HCT116 (cell line): ENCODE measurements around the gene CNDP2. TPM values are rescaled to one million over a fixed set of nuclear protein-coding genes. Genes with fewer than 3 reads are reported as not detected.

Experiments
- ATAC-seq: fragments of 200-7000 bp; cut with Tn5 transposase; 2 replicates; pipeline ENCODE4 v1.9.1; 2020; ENCODE audit warnings: mild to moderate bottlenecking, moderate library complexity
- BruUV-seq: library from RNA; stranded (reverse); fragments of 400-500 nt; replicated peaks from 2 replicates; lab custom pipeline; 2021; lab: Mats Ljungman, UMichigan
- CTCF ChIA-PET: fragments of 300-600 bp; sonication (Branson Sonifier 250); formaldehyde crosslinking; loops from one replicate; lab custom pipeline; 2021; ENCODE audit warnings: antibody characterized with exemption; lab: Charles Lee
- POLR2A ChIA-PET: fragments of 300-600, 350-600 bp; sonication (Branson Sonifier 250); formaldehyde crosslinking; loops from one replicate; lab custom pipeline; 2021; ENCODE audit warnings: antibody characterized with exemption; lab: Charles Lee
- RAD21 ChIA-PET, 2 experiments: fragments of 300-600 bp; sonication (Branson Sonifier 250); formaldehyde crosslinking; loops; one replicate each; lab custom pipeline; 2023; ENCODE audit warnings: low total read pairs in 2 of 2; ENCODE audit not compliant: uncharacterized antibody in 2 of 2, unreplicated experiment in 2 of 2, low non-redundant PET in 1 of 2; lab: Charles Lee
- DNase-seq: peaks from one replicate; pipeline ENCODE4 v3.0.0-alpha.2; 2010; ENCODE audit warnings: low read depth, low spot score
- H2AFZ ChIP-seq: fragments of 200-600 bp; shearing (Covaris generic), sonication (generic); 2 replicates; pipeline ENCODE4 v1.6.1; 2017; ENCODE audit warnings: low read depth, mixed run types, mixed read lengths, antibody characterized with exemption, low read length; ENCODE audit not compliant: poor library complexity, severe bottlenecking
- H3K27ac ChIP-seq: 2 replicates; pipeline ENCODE4 v1.5.1; 2012; ENCODE audit warnings: low read depth, low read length
- H3K27me3 ChIP-seq: fragments of 200-600 bp; sonication (generic); 2 replicates; pipeline ENCODE4 v1.6.1; 2016; ENCODE audit warnings: mixed run types, low read length, mixed read lengths; ENCODE audit not compliant: insufficient read depth
- H3K36me3 ChIP-seq, 2 experiments: fragments of 200-500 bp in 1 of 2; fragments of 200-600 bp in 1 of 2; sonication (Bioruptor generic) in 1 of 2; sonication (generic) in 1 of 2; 2 replicates each; pipeline versions ENCODE4 v1.5.1 to v1.6.1; 2014 to 2016; ENCODE audit warnings: low read length in 2 of 2, inconsistent platforms in 1 of 2, mixed read lengths in 1 of 2, mixed run types in 1 of 2; ENCODE audit not compliant: insufficient read depth in 2 of 2, control insufficient read depth in 1 of 2
- H3K4me1 ChIP-seq, 2 experiments: fragments of 200-600 bp in 1 of 2; sonication (generic) in 1 of 2; 2 replicates each; pipeline versions ENCODE4 v1.5.1 to v1.6.1; 2012 to 2017; ENCODE audit warnings: low read length in 2 of 2, inconsistent platforms in 1 of 2, mild to moderate bottlenecking in 1 of 2, mixed read lengths in 1 of 2, mixed run types in 1 of 2, moderate library complexity in 1 of 2; ENCODE audit not compliant: insufficient read depth in 2 of 2, control insufficient read depth in 1 of 2
- H3K4me2 ChIP-seq: fragments of 200-600 bp; sonication (generic); 2 replicates; pipeline ENCODE4 v1.6.1; 2017; ENCODE audit warnings: mixed run types, low read length, mixed read lengths
- H3K4me3 ChIP-seq, 2 experiments: fragments of 200-600 bp in 1 of 2; sonication (generic) in 1 of 2; replicated peaks in 1 of 2; 2 replicates each; pipeline ENCODE4 v1.5.1; 2011 to 2016; ENCODE audit warnings: low read length in 2 of 2, control low read depth in 1 of 2, low read depth in 1 of 2, mild to moderate bottlenecking in 1 of 2, mixed read lengths in 1 of 2, mixed run types in 1 of 2
- H3K79me2 ChIP-seq: fragments of 200-600 bp; sonication (generic); 2 replicates; pipeline ENCODE4 v1.6.1; 2017; ENCODE audit warnings: mild to moderate bottlenecking, mixed run types, low read length, moderate library complexity, mixed read lengths; ENCODE audit not compliant: insufficient read depth
- H3K9ac ChIP-seq: fragments of 200-600 bp; sonication (generic); 2 replicates; pipeline ENCODE4 v1.6.1; 2016; ENCODE audit warnings: low read length, mixed read lengths
- H3K9me2 ChIP-seq: fragments of 200-600 bp; sonication (generic), shearing (Covaris generic); 2 replicates; pipeline ENCODE4 v1.6.1; 2017; ENCODE audit warnings: mixed run types, mild to moderate bottlenecking, moderate library complexity; ENCODE audit not compliant: insufficient read depth
- H3K9me3 ChIP-seq, 2 experiments: fragments of 200-500 bp in 1 of 2; fragments of 200-600 bp in 1 of 2; sonication (Bioruptor generic) in 1 of 2; sonication (generic) in 1 of 2; 2 replicates each; pipeline ENCODE4 v1.6.1; 2014 to 2017; ENCODE audit warnings: low read length in 2 of 2, mixed read lengths in 2 of 2, inconsistent platforms in 1 of 2, low read depth in 1 of 2, mild to moderate bottlenecking in 1 of 2, mixed run types in 1 of 2, moderate library complexity in 1 of 2; ENCODE audit not compliant: control insufficient read depth in 1 of 2, insufficient read depth in 1 of 2
- H4K20me1 ChIP-seq: fragments of 200-600 bp; sonication (generic), shearing (Covaris generic); 2 replicates; pipeline ENCODE4 v1.6.1; 2017; ENCODE audit warnings: mixed run types, mild to moderate bottlenecking, moderate library complexity; ENCODE audit not compliant: insufficient read depth
- ATF3 ChIP-seq: IDR thresholded peaks from 2 replicates; pipeline ENCODE4 v1.6.1; 2012
- CBX3 ChIP-seq: IDR thresholded peaks from 2 replicates; pipeline ENCODE4 v1.6.1; 2012; ENCODE audit warnings: low read depth
- CEBPB ChIP-seq: IDR thresholded peaks from 2 replicates; pipeline ENCODE4 v1.6.1; 2012; ENCODE audit warnings: low read depth
- CTCF ChIP-seq, 3 experiments: fragments of 200-600 bp in 1 of 3; sonication (generic) in 1 of 3; IDR thresholded peaks in 2 of 3; conservative IDR thresholded peaks in 1 of 3; 2 replicates each; pipeline ENCODE4 v1.5.1; 2012 to 2017; ENCODE audit warnings: low read depth in 2 of 3, low read length in 2 of 3, antibody characterized with exemption in 1 of 3, borderline replicate concordance in 1 of 3, control low read depth in 1 of 3, mild to moderate bottlenecking in 1 of 3, mixed read lengths in 1 of 3, mixed run types in 1 of 3, moderate library complexity in 1 of 3; ENCODE audit not compliant: insufficient read depth in 1 of 3
- ELF1 ChIP-seq: IDR thresholded peaks from 2 replicates; pipeline ENCODE4 v1.6.1; 2012; ENCODE audit warnings: low read depth, borderline replicate concordance
- EZH2 ChIP-seq: fragments of 200-600 bp; sonication (generic); IDR thresholded peaks from 2 replicates; pipeline ENCODE4 v1.6.1; 2017; ENCODE audit warnings: antibody characterized with exemption, mixed run types
- EZH2phosphoT487 ChIP-seq: fragments of 200-600 bp; IDR thresholded peaks from 2 replicates; pipeline ENCODE4 v1.6.1; 2018; ENCODE audit warnings: antibody characterized with exemption, borderline replicate concordance
- MAX ChIP-seq: IDR thresholded peaks from 2 replicates; pipeline ENCODE4 v1.6.1; 2012
- POLR2A ChIP-seq: IDR thresholded peaks from 2 replicates; pipeline ENCODE4 v1.7.0; 2011; ENCODE audit warnings: borderline replicate concordance; ENCODE audit not compliant: insufficient read depth, insufficient read length; ENCODE audit errors: extremely low read depth
- RAD21 ChIP-seq: IDR thresholded peaks from 2 replicates; pipeline ENCODE4 v1.6.1; 2012; ENCODE audit warnings: low read depth, mild to moderate bottlenecking
- REST ChIP-seq: IDR thresholded peaks from 2 replicates; pipeline ENCODE4 v1.6.1; 2012; ENCODE audit warnings: low read depth
- SIN3A ChIP-seq: IDR thresholded peaks from 2 replicates; pipeline ENCODE4 v1.6.1; 2012; ENCODE audit warnings: low read depth
- SP1 ChIP-seq: IDR thresholded peaks from 2 replicates; pipeline ENCODE4 v1.6.1; 2012; ENCODE audit warnings: low read depth
- SRF ChIP-seq: IDR thresholded peaks from 2 replicates; pipeline ENCODE4 v1.6.1; 2012; ENCODE audit warnings: low read depth
- ZBTB33 ChIP-seq: IDR thresholded peaks from 2 replicates; pipeline ENCODE4 v1.6.1; 2011; ENCODE audit warnings: mild to moderate bottlenecking, low read length, moderate library complexity; ENCODE audit not compliant: insufficient replicate concordance; ENCODE audit errors: extremely low read depth
- ZFX ChIP-seq: fragments of 450-650 bp; IDR thresholded peaks from 2 replicates; pipeline ENCODE4 v1.6.1; 2017
- ZNF274 ChIP-seq: fragments of 200-500 bp; sonication (Bioruptor generic); IDR thresholded peaks from 2 replicates; pipeline ENCODE4 v1.6.1; 2014; ENCODE audit warnings: mild to moderate bottlenecking, low read depth, low read length, inconsistent platforms
- intact Hi-C: fragments of 100-400 bp; cut with micrococcal nuclease; formaldehyde crosslinking; loops from 2 replicates; pipeline ENCODE4 v1.10.0; 2022
- total RNA-seq: library from RNA; stranded (reverse); gene quantifications from one replicate; pipeline ENCODE4 v1.2.1, GENCODE V29; 2021; ENCODE audit not compliant: unreplicated experiment

CNDP2 gene
- total RNA-seq, 1 experiment from 2014 or later = 112 TPM

GRCh38 chr18:74544898-74545297, 48.7 kb downstream of the CNDP2 start:
- H3K79me2 ChIP-seq = no peaks in the 10 kb centered on the region
- H3K4me2 ChIP-seq = no peak overlapping the region
- POLR2A ChIA-PET = no interaction called here
- H4K20me1 ChIP-seq = no peaks in the 10 kb centered on the region
- no peaks in the 10 kb centered on the region for H3K36me3 ChIP-seq
- no peak overlapping the region for H3K9ac ChIP-seq
- no peaks in the 10 kb centered on the region for H3K4me1 ChIP-seq
- no peaks in the 10 kb centered on the region for H3K27me3 ChIP-seq
- intact Hi-C loops = no loop called here
- RAD21 ChIA-PET = no interaction called here
- no peaks in the 10 kb centered on the region for H3K9me2 ChIP-seq
- no peak overlapping the region for H3K4me3 ChIP-seq
- no peak overlapping the region for H2AFZ ChIP-seq
- CTCF ChIA-PET = no interaction called here
- no peak for ATAC-seq
- no TSS peak for BruUV-seq
- H3K9me3 ChIP-seq = peaks cover 0 to 6% of the 10 kb centered on the region in 2 experiments; a peak in 1 of 4 replicates
- H3K27ac ChIP-seq = no peak overlapping the region
- no peak for DNase-seq
- TF ChIP-seq EZH2 = no peak
- no peak for TF ChIP-seq CTCF (IDR thresholded peaks at IDR 0.05 in 2 of 3, conservative IDR thresholded peaks at IDR 0.05 in 1 of 3; ENCODE audit: borderline replicate concordance in 1 of 3, insufficient read depth in 1 of 3, low read depth in 2 of 3, low read length in 2 of 3)
- no peak for TF ChIP-seq ZBTB33
- no peak for TF ChIP-seq EZH2phosphoT487
- TF ChIP-seq MAX = no peak
- TF ChIP-seq CEBPB = no peak
- TF ChIP-seq RAD21 = no peak
- TF ChIP-seq ZNF274 = no peak
- no peak for TF ChIP-seq SIN3A
- no peak for TF ChIP-seq SRF
- no peak for TF ChIP-seq ATF3
- no peak for TF ChIP-seq SP1
- TF ChIP-seq CBX3 = no peak
- no peak for TF ChIP-seq ELF1
- TF ChIP-seq REST = no peak
- no peak for TF ChIP-seq POLR2A
- no peak for TF ChIP-seq ZFX
